ENCODE results near the gene ADD3.

ADD3 gene

GRCh38 chr10:109994711-109995577 is 12.8 kb upstream of the ADD3 start:
- Histone ChIP-seq H3K4me3 (no peak overlapping the region), H3K4me1 (peaks cover 0 to 7% (median 2%) of the 10 kb centered on the region in 4 donors), H3K27me3 (no peaks in the 10 kb centered on the region), H3K9me3 (no peaks in the 10 kb centered on the region), H3K36me3 (no peaks in the 10 kb centered on the region), H3K27ac (no peak overlapping the region)
- TF ChIP-seq CTCF (IDR thresholded peaks at IDR 0.05): no peak
- no peak for DNase-seq
- intact Hi-C loops (cut with DNase I; ENCODE audit: low total_unique reads): no loop called here

- H3K4me3 ChIP-seq: no peak overlapping the region
- H3K27ac ChIP-seq: no peak overlapping the region
- H3K4me1 ChIP-seq: peaks cover 0 to 7% (median 2%) of the 10 kb centered on the region in 4 donors
- H3K36me3 ChIP-seq: no peaks in the 10 kb centered on the region
- intact Hi-C loops (cut with DNase I; ENCODE audit: low total_unique reads): no loop called here
- H3K27me3 ChIP-seq: no peaks in the 10 kb centered on the region
- TF ChIP-seq CTCF (IDR thresholded peaks at IDR 0.05): no peak
- no peaks in the 10 kb centered on the region for H3K9me3 ChIP-seq
- DNase-seq: no peak
Measured at GRCh38 chr10:109995595-109995994, 12.2 kb upstream of the ADD3 start.

GRCh38 chr10:109996225-109996624 is 11.6 kb upstream of the ADD3 start:
- H3K4me3 ChIP-seq: no peak overlapping the region
- no peaks in the 10 kb centered on the region for H3K27me3 ChIP-seq
- TF ChIP-seq CTCF (IDR thresholded peaks at IDR 0.05): no peak
- DNase-seq: no peak
- H3K9me3 ChIP-seq: no peaks in the 10 kb centered on the region
- peaks cover 0 to 7% (median 2%) of the 10 kb centered on the region in 4 donors for H3K4me1 ChIP-seq
- intact Hi-C loops (cut with DNase I; ENCODE audit: low total_unique reads): no loop called here
- no peak overlapping the region for H3K27ac ChIP-seq
- H3K36me3 ChIP-seq: no peaks in the 10 kb centered on the region

- H3K36me3 ChIP-seq: no peaks in the 10 kb centered on the region
- DNase-seq: no peak
- peaks cover 0 to 7% (median 2%) of the 10 kb centered on the region in 4 donors for H3K4me1 ChIP-seq
- H3K27ac ChIP-seq: no peak overlapping the region
- no peak for TF ChIP-seq CTCF (IDR thresholded peaks at IDR 0.05)
- H3K27me3 ChIP-seq: no peaks in the 10 kb centered on the region
- no peaks in the 10 kb centered on the region for H3K9me3 ChIP-seq
- H3K4me3 ChIP-seq: no peak overlapping the region
- intact Hi-C loops (cut with DNase I; ENCODE audit: low total_unique reads): no loop called here
Measured at GRCh38 chr10:109996766-109997171, 11.0 kb upstream of the ADD3 start.

GRCh38 chr10:109997233-109997632 is 10.6 kb upstream of the ADD3 start:
- TF ChIP-seq CTCF (IDR thresholded peaks at IDR 0.05): no peak
- peaks cover 0 to 7% (median 2%) of the 10 kb centered on the region in 4 donors for H3K4me1 ChIP-seq
- DNase-seq: no peak
- H3K36me3 ChIP-seq: no peaks in the 10 kb centered on the region
- no peaks in the 10 kb centered on the region for H3K9me3 ChIP-seq
- no peak overlapping the region for H3K4me3 ChIP-seq
- H3K27me3 ChIP-seq: no peaks in the 10 kb centered on the region
- no peak overlapping the region for H3K27ac ChIP-seq
- intact Hi-C loops (cut with DNase I; ENCODE audit: low total_unique reads): no loop called here

Measured in tibial artery (tissue), 4 donors.